ENCODE data around the gene CHIA. TPM values are rescaled to one million over a fixed set of nuclear protein-coding genes. Genes with fewer than 3 reads are reported as not detected.

Gene CHIA
- total RNA-seq, 1 experiment from 2014 or later: not detected

DNA sequence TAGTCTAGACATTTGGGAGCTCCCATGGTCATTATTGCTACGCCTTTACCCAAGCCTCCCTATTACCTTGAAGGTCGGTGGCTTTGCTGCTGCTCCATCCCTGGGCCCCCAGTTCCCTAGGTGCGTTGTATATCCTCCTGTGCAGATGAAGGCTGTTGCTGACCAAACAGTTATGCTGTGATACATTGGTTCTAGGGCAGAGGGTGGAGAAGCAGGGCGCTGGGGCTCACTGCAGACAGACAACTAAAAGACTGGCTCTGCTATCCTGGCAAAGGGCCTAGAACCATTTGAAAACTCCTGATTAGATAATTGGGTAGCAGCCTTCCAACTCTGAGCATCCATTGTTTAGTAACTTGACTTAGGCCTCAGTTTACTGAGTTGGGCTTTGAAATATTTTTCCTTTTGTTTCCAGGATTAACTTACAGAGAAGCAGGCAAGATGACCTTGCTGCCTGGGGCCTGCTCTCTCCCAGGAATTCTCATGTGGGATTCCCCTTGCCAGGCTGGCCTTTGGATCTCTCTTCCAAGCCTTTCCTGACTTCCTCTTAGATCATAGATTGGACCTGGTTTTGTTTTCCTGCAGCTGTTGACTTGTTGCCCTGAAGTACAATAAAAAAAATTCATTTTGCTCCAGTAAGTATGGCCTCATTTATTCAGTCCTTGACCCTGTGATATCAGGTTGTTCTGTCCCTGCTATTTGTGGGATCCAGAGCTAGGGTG lies 47.7 kb upstream of the CHIA start (continued):
- TF ChIP-seq FOSL1 (IDR thresholded peaks at IDR 0.05; ENCODE audit: low read depth) (no peak), TCF7L2 (IDR thresholded peaks at IDR 0.05; ENCODE audit: borderline replicate concordance, extremely low read depth, insufficient read depth, insufficient read length) (no peak), EGR1 (IDR thresholded peaks at IDR 0.05; ENCODE audit: low read depth) (no peak), YY1 (IDR thresholded peaks at IDR 0.05; ENCODE audit: extremely low read depth, insufficient replicate concordance, low read depth, low read length) (no peak), ZFX (IDR thresholded peaks at IDR 0.05) (no peak), POLR2AphosphoS5 (IDR thresholded peaks at IDR 0.05; ENCODE audit: low read depth, low read length) (no peak), SIN3A (IDR thresholded peaks at IDR 0.05; ENCODE audit: low read depth) (no peak), ELF1 (IDR thresholded peaks at IDR 0.05; ENCODE audit: borderline replicate concordance, low read depth) (no peak)
- TF ChIP-seq, protein P1, sequence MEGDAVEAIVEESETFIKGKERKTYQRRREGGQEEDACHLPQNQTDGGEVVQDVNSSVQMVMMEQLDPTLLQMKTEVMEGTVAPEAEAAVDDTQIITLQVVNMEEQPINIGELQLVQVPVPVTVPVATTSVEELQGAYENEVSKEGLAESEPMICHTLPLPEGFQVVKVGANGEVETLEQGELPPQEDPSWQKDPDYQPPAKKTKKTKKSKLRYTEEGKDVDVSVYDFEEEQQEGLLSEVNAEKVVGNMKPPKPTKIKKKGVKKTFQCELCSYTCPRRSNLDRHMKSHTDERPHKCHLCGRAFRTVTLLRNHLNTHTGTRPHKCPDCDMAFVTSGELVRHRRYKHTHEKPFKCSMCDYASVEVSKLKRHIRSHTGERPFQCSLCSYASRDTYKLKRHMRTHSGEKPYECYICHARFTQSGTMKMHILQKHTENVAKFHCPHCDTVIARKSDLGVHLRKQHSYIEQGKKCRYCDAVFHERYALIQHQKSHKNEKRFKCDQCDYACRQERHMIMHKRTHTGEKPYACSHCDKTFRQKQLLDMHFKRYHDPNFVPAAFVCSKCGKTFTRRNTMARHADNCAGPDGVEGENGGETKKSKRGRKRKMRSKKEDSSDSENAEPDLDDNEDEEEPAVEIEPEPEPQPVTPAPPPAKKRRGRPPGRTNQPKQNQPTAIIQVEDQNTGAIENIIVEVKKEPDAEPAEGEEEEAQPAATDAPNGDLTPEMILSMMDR (IDR thresholded peaks at IDR 0.05 in 2 of 3, conservative IDR thresholded peaks at IDR 0.05 in 1 of 3; ENCODE audit: borderline replicate concordance in 1 of 3, insufficient read depth in 1 of 3, low read depth in 2 of 3, low read length in 2 of 3): no peak
- TF ChIP-seq, protein P2, sequence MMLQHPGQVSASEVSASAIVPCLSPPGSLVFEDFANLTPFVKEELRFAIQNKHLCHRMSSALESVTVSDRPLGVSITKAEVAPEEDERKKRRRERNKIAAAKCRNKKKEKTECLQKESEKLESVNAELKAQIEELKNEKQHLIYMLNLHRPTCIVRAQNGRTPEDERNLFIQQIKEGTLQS (IDR thresholded peaks at IDR 0.05): no peak

DNA sequence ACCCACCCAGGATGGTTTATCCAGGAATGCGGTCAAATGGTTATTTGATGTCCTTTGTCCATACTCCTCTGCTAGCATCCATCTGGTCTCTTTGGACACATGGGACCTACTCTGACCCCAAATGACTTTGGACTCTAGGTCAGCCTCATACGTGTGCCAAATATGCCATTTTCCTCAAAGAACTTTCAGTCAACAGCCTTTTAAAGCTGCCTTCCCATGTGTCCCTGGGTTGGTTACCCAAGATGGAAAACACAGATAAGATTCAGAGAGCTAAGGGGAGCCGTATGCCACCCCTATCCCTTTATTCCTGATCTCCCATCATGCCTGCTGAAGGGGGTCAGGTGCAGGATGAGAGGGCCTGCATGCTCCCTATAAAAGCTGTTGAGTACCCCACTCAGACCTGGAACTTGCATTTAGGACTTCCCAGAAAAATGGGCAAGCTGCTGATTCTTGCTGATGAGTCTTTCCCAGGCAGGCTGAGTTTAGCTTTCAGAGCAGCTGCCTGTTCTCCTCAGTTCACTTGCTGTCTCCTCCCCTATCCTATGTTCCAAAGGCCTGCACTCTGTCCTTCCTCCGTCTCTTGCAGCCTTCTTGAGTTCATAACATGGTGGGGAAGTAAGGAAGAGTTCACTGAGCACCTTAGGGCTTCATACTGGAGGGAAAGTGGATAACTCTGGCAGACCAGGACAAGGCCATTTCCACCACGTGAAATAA lies 43.4 kb upstream of the CHIA start:
- Histone ChIP-seq H3K27me3 (ENCODE audit: insufficient read depth, low read length) (0 out of 2 replicates have a peak, but pooled peaks cover 10% of the 10 kb centered on the region), H3K4me3 (replicated peaks in 1 of 2; ENCODE audit: low read depth in 1 of 2, low read length in 2 of 2) (no peak overlapping the region), H2AFZ (ENCODE audit: low read depth, low read length, poor library complexity, severe bottlenecking) (no peak overlapping the region), H4K20me1 (ENCODE audit: insufficient read depth) (no peaks in the 10 kb centered on the region), H3K36me3 (ENCODE audit: control insufficient read depth in 1 of 2, insufficient read depth in 2 of 2, low read length in 2 of 2) (no peaks in the 10 kb centered on the region), H3K9me3 (ENCODE audit: control insufficient read depth in 1 of 2, insufficient read depth in 1 of 2, low read depth in 1 of 2, low read length in 2 of 2) (no peaks in the 10 kb centered on the region), H3K9ac (ENCODE audit: low read length) (no peak overlapping the region), H3K27ac (ENCODE audit: low read depth, low read length) (no peak overlapping the region), H3K4me1 (ENCODE audit: control insufficient read depth in 1 of 2, insufficient read depth in 2 of 2, low read length in 2 of 2) (no peaks in the 10 kb centered on the region), H3K9me2 (ENCODE audit: insufficient read depth) (no peaks in the 10 kb centered on the region), H3K4me2 (ENCODE audit: low read length) (no peak overlapping the region), H3K79me2 (ENCODE audit: insufficient read depth, low read length) (no peaks in the 10 kb centered on the region)
- DNase-seq (ENCODE audit: low read depth, low spot score) (no peak), ATAC-seq (no peak)
- ChIA-PET RAD21 (ENCODE audit: low non-redundant PET in 1 of 2, low total read pairs in 2 of 2, uncharacterized antibody in 2 of 2, unreplicated experiment in 2 of 2) (no interaction called here), CTCF (no interaction called here), POLR2A (no interaction called here)
- no TSS peak for BruUV-seq (replicated peaks)
- intact Hi-C loops (cut with micrococcal nuclease): no loop called here
- no peak for TF ChIP-seq EZH2phosphoT487 (IDR thresholded peaks at IDR 0.05; ENCODE audit: borderline replicate concordance)
- TF ChIP-seq POLR2A (IDR thresholded peaks at IDR 0.05; ENCODE audit: borderline replicate concordance, extremely low read depth, insufficient read depth, insufficient read length): no peak
- no peak for TF ChIP-seq EZH2 (IDR thresholded peaks at IDR 0.05)
- no peak for TF ChIP-seq RAD21 (IDR thresholded peaks at IDR 0.05; ENCODE audit: low read depth)
- TF ChIP-seq JUND (IDR thresholded peaks at IDR 0.05): no peak
- no peak for TF ChIP-seq CEBPB (IDR thresholded peaks at IDR 0.05; ENCODE audit: low read depth)
- no peak for TF ChIP-seq FOSL1 (IDR thresholded peaks at IDR 0.05; ENCODE audit: low read depth)
- no peak for TF ChIP-seq SIN3A (IDR thresholded peaks at IDR 0.05; ENCODE audit: low read depth)

Measured in HCT116 (cell line).